ENCODE results near the gene TIFAB. TPM values are rescaled to one million over a fixed set of nuclear protein-coding genes. Genes with fewer than 3 reads are reported as not detected.
A peak's percentile ranks its signal among the peaks of the same experiment; 100 is the strongest.

TIFAB gene
- polyA plus RNA-seq, 1 experiment: not detected

DNA sequence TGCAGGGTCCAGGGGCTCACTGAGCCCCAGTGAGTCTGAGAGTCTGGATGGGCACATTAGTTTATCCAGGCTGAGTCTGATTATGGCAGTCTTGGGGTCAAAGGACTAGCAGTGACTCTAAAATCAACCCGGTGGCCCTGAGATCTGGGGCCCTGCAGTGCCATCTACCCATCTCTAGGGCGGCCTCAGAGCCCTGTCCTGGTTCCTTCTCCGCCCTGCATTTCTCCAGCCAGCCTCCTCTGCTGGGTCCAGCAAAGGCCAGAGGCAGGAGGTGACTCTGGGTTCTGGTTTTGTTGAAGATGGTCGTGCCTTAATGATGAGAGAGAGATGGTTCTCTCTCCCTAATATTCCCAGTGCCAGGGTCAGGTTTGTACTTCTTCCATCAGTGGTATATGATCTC, 20.0 kb downstream of the TIFAB start:
- DNase-seq (ENCODE audit: low read depth): no peak
- TF ChIP-seq, protein P1, sequence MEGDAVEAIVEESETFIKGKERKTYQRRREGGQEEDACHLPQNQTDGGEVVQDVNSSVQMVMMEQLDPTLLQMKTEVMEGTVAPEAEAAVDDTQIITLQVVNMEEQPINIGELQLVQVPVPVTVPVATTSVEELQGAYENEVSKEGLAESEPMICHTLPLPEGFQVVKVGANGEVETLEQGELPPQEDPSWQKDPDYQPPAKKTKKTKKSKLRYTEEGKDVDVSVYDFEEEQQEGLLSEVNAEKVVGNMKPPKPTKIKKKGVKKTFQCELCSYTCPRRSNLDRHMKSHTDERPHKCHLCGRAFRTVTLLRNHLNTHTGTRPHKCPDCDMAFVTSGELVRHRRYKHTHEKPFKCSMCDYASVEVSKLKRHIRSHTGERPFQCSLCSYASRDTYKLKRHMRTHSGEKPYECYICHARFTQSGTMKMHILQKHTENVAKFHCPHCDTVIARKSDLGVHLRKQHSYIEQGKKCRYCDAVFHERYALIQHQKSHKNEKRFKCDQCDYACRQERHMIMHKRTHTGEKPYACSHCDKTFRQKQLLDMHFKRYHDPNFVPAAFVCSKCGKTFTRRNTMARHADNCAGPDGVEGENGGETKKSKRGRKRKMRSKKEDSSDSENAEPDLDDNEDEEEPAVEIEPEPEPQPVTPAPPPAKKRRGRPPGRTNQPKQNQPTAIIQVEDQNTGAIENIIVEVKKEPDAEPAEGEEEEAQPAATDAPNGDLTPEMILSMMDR (IDR thresholded peaks at IDR 0.05; ENCODE audit: insufficient read depth, low read depth, low read length): no peak
- ChIA-PET POLR2A (no interaction called here), CTCF (no interaction called here)
- H3K36me3 ChIP-seq (ENCODE audit: control insufficient read depth, insufficient read depth, low read length): no peaks in the 10 kb centered on the region
- H3K27me3 ChIP-seq (ENCODE audit: control insufficient read depth, insufficient read depth, low read length): no peaks in the 10 kb centered on the region
- no peak overlapping the region for H3K4me3 ChIP-seq (ENCODE audit: low read depth, low read length)

GRCh38 chr5:135430135-135430437, 22.1 kb downstream of the TIFAB start:
- ChIA-PET CTCF (no interaction called here), POLR2A (no interaction called here)
- Histone ChIP-seq H3K4me3 (ENCODE audit: low read depth, low read length) (no peak overlapping the region), H3K27me3 (ENCODE audit: control insufficient read depth, insufficient read depth, low read length) (no peaks in the 10 kb centered on the region), H3K36me3 (ENCODE audit: control insufficient read depth, insufficient read depth, low read length) (no peaks in the 10 kb centered on the region)
- TF ChIP-seq, protein P1 (IDR thresholded peaks at IDR 0.05; ENCODE audit: insufficient read depth, low read depth, low read length): no peak
- DNase-seq (ENCODE audit: low read depth): no peak

- DNase-seq (ENCODE audit: low read depth): no peak
- ChIA-PET CTCF (no interaction called here), POLR2A (no interaction called here)
- TF ChIP-seq, protein P1 (IDR thresholded peaks at IDR 0.05; ENCODE audit: insufficient read depth, low read depth, low read length): no peak
- H3K27me3 ChIP-seq (ENCODE audit: control insufficient read depth, insufficient read depth, low read length): no peaks in the 10 kb centered on the region
- H3K36me3 ChIP-seq (ENCODE audit: control insufficient read depth, insufficient read depth, low read length): no peaks in the 10 kb centered on the region
- H3K4me3 ChIP-seq (ENCODE audit: low read depth, low read length): no peak overlapping the region
Observed at GRCh38 chr5:135429301-135430134, 22.6 kb downstream of the TIFAB start.

GRCh38 chr5:135428586-135428985, 23.6 kb downstream of the TIFAB start:
- TF ChIP-seq, protein P1 (IDR thresholded peaks at IDR 0.05; ENCODE audit: insufficient read depth, low read depth, low read length): no peak
- no peak overlapping the region for H3K4me3 ChIP-seq (ENCODE audit: low read depth, low read length)
- H3K36me3 ChIP-seq (ENCODE audit: control insufficient read depth, insufficient read depth, low read length): no peaks in the 10 kb centered on the region
- ChIA-PET POLR2A (no interaction called here), CTCF (interaction anchor here (5.8 kb wide), 1 partner anchor 9 kb away, joined by 60 read pairs; no protein-coding TSS in a partner anchor)
- H3K27me3 ChIP-seq (ENCODE audit: control insufficient read depth, insufficient read depth, low read length): no peaks in the 10 kb centered on the region
- no peak for DNase-seq (ENCODE audit: low read depth)

- H3K27me3 ChIP-seq (ENCODE audit: control insufficient read depth, insufficient read depth, low read length): no peaks in the 10 kb centered on the region
- POLR2A ChIA-PET: interaction anchor here (0.7 kb wide), 1 partner anchor 19 kb away, joined by 4 read pairs; no protein-coding TSS in a partner anchor
- CTCF ChIA-PET: interaction anchor here (0.5 to 5.8 kb wide), 33 partner anchors 10 to 680 kb away, joined by 3 to 60 read pairs (median 4); no protein-coding TSS in a partner anchor
- no peak for DNase-seq (ENCODE audit: low read depth)
- H3K36me3 ChIP-seq (ENCODE audit: control insufficient read depth, insufficient read depth, low read length): no peaks in the 10 kb centered on the region
- no peak overlapping the region for H3K4me3 ChIP-seq (ENCODE audit: low read depth, low read length)
- TF ChIP-seq, protein P1 (IDR thresholded peaks at IDR 0.05; ENCODE audit: insufficient read depth, low read depth, low read length): peak; percentile 86
Observed at GRCh38 chr5:135426102-135427082, 25.8 kb downstream of the TIFAB start.

Data from BJ (cell line).